ENCODE results near the gene RREB1.
"Not testable (repeated sequence)": the region's sequence is repeated elsewhere in the genome, so short reads cannot be mapped to it uniquely, and the experiment has no call there.

The RREB1 gene

DNA sequence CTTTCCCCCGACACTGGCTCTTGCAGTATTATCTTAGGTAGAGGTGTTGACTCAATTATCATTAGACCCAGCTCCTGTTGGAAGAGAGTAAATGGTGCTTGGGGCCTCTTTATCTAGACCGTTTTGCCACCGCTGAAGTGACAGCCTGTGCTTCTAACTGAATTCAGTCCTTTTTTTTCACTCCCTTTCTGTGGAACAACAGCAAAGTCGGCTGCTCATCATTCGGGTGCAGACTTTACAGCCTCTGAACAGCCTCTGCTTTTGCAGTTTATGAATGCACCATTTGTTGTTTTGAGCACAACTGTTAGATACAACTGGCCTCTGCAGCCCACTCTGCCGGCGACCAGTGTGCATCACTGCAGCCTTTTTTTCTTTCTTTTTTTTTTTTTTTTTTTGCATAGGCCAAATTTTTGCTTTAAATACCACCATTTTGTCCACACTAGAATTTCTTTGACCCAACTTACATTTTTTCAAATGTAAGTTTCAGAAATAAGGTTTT, 35.8 kb downstream of the RREB1 start:
- no peak for DNase-seq (ENCODE audit: low read depth)

GRCh38 chr6:7144872-7145584, 37.3 kb downstream of the RREB1 start:
- no peak for DNase-seq (ENCODE audit: low read depth)

DNA sequence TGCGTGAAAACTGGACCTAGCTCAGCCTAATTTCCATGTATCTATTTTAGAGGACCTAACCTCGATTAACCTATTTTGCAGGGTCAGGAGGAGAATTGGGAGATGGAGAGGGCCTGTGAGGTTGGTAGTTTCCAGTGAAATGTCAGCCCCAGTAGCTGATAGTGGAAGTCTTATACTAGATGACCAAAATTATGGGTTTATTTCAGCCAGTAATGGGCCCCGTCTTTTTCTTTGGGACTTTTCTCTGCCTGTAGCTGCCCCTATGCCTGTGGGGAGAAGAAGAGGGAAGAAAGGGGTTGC, 37.8 kb downstream of the RREB1 start:
- DNase-seq (ENCODE audit: low read depth), result no peak

- DNase-seq (ENCODE audit: low read depth), result no peak
Observed at GRCh38 chr6:7145885-7146828, 38.4 kb downstream of the RREB1 start.

DNA sequence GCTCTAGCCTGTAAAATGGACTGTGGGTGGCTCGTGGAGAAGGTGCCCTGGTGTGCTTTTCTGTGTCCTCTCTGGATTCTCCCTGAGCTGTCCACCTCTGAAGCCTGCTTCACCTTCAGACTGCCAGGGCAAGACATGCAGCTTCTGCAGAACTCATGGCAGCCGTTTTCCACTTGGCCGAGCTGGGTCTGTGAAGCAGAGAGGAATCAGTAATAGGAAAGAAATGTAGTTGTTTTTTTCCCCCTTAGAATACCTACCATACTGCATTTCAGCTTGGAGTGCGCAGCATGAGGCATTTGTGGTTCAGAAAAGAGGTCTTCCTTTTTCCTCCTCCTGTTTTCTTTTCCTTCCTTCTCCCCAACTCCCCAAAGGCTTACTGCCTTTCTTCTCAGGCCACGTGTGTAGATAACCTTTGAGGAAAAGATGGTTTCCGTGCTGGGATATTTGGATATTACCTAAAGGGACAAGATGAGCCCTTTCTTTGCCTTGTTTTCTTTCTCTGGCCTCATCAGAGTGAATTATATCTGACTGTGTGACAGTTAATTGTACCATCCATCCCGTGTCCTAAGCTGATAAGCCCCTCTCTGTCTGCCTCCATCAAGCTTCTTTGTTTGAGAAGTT, 39.4 kb downstream of the RREB1 start:
- no peak for DNase-seq (ENCODE audit: low read depth)

GRCh38 chr6:7148100-7148822, 40.5 kb downstream of the RREB1 start:
- no peak for DNase-seq (ENCODE audit: low read depth)

GRCh38 chr6:7150381-7151064, 42.8 kb downstream of the RREB1 start:
- no peak for DNase-seq (ENCODE audit: low read depth)

GRCh38 chr6:7151381-7151780, 43.6 kb downstream of the RREB1 start:
- DNase-seq (ENCODE audit: low read depth), result no peak

GRCh38 chr6:7152462-7152861, 44.7 kb downstream of the RREB1 start:
- no peak for DNase-seq (ENCODE audit: low read depth)

DNA sequence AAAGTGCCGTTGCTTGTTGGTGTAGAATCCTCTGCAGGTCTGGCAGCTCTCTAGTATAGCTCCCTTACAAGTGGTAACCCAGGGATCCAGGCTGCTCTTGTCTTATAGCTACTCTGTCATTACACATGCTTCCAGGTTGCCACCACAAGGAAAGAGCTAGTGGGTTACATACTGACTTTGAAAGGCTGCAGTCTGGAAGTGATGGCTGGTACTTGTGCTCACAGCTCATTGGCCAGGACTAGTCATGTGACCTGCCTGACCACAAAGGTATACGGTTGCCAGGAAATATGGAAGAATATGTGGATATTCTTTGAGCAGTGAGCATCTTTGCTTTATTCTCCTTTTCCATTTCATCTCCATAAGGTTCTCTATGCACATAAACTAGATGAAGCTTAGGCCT, 46.0 kb downstream of the RREB1 start:
- no peak for DNase-seq (ENCODE audit: low read depth)

DNA sequence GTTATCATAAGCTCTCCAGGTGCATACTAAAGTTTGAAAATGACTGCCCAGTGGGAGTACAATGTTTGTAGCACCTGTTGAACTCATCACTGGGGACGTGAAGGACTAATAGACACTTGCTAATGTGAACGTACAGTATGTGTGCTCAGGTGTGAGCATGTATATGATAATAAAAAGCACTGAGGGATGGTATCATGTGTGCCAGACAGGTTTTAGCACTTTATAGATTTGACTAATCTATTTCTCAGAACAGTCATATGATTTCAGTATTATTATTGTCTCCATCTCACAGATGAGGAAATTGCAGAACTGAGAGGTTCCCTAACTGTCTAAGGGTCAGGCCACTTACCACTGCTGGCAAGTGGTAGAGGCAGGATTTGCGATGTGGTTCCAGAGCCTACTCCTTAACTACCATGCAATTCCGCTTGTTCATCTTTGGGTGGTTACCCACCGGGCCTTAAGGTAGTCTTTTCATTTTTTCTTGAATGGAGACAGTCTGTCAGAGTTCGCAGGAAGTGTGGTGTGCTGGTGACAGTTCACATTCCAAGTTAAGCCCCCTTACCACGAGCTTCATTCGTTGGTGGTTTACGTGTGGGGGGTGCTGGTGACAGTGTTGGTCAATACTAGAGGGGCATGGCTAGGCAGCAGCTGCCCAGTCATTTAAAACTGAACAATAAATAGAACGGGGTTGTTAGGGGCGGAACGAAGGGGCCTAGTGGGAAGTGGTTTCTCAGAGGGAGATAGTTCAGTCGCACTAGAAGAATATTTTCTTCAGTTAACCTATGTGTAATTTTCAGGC, 46.8 kb downstream of the RREB1 start:
- DNase-seq (ENCODE audit: low read depth), result no peak

DNA sequence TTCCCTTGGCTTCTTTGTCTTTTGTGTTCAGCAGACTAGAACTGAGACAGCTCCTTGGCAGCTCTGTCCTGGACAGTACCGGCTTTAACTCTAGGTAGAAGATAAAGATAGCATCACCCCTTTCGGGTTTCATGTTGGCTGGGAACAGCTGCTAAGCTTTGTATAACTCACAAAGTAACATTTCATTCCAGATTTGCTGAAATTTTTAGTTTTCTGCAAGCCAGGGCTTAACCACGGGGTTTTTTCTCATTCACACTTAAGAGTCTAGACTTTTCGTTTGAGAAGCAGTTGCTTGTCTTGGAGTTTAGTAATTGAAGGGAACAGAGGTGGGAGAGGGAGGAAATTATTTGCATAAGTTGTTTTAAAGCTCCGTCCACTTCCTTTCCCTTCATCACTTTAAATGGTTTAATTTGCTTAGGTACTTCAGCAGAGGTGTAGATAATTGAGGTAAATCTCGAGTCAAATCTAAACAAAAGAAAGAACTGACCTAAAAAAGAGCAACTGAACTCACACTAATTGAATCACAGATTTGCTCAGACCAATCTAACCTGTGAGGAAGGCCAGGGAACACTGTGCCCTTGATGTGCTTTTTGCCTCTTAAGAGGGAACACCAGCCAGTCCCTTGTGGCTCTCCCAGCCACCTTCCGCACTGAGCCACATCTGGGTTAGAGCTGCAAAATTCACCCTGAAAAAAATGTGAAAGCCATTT, 48.3 kb downstream of the RREB1 start:
- DNase-seq (ENCODE audit: low read depth), result no peak

DNA sequence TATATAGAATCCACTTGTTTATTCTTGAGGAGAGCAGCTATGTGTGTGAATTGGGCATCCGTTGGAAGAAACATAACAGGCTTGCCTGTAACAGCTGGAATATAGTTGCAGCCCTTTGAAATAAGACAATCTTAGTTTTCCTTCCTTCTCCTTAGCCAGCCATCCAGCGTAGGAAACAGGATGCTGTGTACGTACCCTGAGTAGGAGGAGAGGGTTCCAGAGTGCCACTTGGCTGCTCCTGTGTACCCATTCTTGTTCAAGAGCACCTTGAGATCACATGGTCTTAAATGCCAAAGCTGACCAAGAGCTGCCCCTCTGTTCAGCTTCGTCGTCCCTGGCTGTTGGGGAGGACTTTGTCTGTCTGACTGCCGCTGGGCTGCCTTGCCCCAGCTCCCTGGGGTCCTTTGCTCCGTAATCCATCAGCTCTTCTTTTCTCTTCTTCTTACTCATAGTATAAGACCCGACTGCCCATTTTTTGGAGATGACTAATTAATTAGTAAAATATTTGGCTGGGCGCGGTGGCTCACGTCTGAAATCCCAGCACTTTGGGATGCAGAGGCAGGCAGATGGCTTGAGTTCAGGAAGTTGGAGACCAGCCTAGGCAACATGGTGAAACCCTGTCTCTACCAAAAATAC, 49.0 kb downstream of the RREB1 start:
- no peak for DNase-seq (ENCODE audit: low read depth)

DNA sequence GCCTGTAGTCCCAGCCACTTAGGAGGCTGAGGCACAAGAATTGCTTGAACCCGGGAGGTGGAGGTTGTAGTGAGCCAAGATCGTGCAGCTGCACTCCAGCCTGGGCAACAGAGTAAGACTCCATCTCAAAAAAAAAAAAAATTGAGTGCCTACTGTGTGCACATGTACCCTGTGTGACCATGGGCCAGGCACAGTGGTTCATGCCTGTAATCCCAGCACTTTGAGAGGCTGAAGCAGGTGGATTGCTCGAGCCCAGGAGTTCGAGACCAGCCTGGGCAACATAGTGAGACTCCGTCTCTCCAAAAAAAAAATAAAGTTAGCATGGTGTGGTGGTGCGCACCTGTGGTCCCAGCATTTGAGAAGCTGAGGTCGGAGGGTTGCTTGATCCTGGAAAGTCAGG, 49.5 kb downstream of the RREB1 start:
- not testable (repeated sequence) for DNase-seq (ENCODE audit: low read depth)

DNA sequence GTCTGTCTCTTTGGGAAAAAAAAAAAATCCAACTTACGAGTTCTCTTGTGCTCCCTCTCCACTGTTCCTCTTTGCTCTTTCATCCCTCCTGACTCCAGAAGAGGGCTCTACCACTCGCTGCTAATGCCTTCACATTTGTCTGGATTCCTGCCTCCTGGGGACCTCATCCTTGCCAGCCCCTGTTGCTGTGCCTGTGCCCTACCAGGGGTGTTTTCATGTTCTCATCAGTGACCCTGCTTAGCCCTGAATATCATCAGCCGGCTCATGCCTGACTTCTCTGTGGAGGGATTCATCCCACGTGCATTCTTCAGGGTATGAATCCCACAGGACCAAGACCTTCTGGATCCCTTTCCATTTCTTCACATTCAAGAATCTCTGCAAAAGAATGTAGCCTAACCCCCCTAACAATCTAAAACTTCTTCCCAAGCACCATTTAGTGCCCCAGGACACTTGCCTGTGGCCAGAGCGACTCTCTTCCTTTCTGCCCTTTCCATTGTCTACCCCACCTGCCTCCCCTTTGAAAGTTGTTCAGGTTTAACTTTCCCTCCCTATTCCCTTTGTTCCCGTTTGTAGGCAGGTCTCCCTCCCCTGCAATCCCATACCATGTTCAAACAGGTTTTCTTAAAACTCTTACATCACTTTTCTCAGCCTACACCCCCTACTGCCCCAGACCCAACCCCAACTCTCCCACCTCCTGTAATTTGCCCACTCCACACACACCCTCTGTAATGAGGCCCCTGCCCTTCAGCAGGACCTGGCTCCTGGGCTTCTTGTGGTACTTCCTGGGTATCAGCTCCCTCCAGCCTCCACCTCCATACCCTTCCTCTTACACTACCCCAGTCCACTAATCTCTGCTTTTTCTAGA, 50.2 kb downstream of the RREB1 start:
- DNase-seq (ENCODE audit: low read depth), result no peak

- no peak for DNase-seq (ENCODE audit: low read depth)
Observed at GRCh38 chr6:7159790-7160525, 52.2 kb downstream of the RREB1 start.

GRCh38 chr6:7161253-7161623, 53.5 kb downstream of the RREB1 start:
- DNase-seq (ENCODE audit: low read depth), result no peak

DNA sequence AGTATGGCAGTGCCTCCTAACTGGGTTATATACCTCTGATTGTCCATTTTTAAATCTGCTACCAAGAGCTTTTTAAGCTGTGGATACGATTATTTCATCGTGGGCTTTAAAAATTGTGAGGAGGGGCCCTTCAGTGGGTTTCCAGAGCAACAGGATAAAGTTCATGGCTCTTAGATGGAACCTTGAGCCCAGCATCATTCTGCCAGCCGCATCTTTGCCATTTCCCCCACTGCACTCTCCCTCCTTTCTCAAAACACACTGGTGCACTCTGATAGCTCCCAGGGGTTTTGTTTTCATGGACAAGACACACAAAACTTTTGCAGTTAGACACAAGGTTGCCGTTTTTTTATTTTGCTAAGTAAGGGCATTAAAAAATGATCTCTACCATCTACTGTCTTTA, 54.1 kb downstream of the RREB1 start:
- DNase-seq (ENCODE audit: low read depth), result no peak
